UCSD-AML1 (cell line): ENCODE results near the gene INAVA.
"Not testable (repeated sequence)": the region's sequence is repeated elsewhere in the genome, so short reads cannot be mapped to it uniquely, and the experiment has no call there.

ENCODE experiments used
- DNase-seq: peaks from one replicate; lab custom pipeline; 2025; ENCODE audit not compliant: unreplicated experiment; lab: John Stamatoyannopoulos, UW

INAVA gene

DNA sequence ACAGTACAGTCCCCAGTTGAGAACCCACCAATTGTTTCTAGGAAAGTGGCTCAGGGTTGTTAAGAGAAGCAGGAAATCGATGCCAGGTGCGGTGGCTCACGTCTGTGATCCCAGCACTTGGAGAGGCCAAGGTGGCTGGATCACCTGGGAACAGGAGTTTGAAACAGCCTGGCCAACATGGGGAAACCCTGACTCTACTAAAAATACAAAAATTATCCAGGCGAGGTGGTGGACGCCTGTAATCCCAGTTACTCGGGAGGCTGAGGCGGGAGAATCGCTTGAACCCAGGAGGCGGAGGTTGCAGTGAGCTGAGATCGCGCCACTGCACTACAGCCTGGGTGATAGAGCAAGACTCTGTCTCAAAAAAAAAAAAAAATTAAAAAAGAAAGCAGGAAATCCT, 67.5 kb downstream of the INAVA start:
- DNase-seq, result not testable (repeated sequence)

DNA sequence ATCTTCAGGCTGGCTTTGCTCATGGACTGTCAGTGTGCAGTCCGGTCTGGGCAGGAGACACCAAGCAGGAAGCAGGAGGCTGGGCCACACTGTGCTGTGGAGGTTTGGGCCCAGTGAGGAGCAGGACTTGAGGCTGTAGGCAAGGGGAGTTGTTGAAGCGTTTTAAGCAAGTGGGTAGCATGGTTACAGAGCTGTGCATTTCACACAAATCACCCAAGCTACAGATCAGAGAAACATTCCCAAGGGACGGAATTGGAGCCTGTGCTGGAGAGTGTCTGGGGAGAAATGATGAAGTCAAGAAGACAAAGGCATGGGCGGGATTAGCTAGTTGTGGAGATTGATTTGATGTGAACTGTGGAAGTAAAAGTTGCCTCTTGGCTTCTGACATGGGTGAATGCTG, 67.9 kb downstream of the INAVA start:
- no peak for DNase-seq

DNA sequence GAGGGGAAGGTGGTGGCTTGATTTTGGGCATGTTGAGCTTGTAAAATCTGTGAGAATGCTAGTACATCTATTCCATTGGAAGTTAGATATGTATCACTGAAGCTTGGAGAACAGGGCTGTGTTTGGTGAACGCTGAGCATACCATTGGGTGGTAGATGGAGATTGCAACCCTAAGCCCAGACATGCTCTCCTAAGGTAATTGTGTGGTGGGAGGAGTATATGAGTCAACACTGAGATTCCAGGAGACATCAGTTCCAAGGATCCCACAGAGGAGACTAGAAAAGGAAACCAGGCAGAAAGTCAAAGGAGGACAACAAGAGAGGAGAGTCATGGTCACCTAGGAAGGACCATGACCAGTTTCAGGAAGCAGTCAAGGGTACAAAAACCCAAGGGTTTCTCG, 68.4 kb downstream of the INAVA start:
- DNase-seq, result no peak

DNA sequence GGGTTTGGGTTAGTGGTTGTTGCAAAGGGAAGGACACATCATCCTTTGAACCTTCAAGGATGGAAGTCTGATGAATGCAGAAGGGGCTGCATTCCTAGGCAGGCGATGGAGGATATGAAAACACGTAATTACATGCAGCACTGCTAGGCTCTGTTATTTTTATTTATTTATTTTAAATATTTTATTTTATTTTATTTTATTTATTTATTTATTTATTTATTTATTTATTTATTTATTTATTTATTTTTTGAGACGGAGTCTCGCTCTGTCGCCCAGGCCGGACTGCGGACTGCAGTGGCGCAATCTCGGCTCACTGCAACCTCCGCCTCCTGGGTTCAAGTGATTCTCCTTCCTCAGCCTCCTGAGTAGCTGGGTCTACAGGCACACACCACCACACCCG, 69.2 kb downstream of the INAVA start:
- not testable (repeated sequence) for DNase-seq
